DOHH2 (cell line): ENCODE measurements around the gene RAB4B.
A peak's percentile ranks its signal among the peaks of the same experiment; 100 is the strongest.
"Not testable (repeated sequence)": the region's sequence is repeated elsewhere in the genome, so short reads cannot be mapped to it uniquely, and the experiment has no call there.

Experiments used
- H3F3A ChIP-seq: fragments of 200-600 bp; sonication (generic), shearing (Covaris generic); 2 replicates; pipeline ENCODE4 v1.6.0; 2016; ENCODE audit warnings: antibody characterized with exemption, mild to moderate bottlenecking; ENCODE audit not compliant: control insufficient read depth, insufficient read depth
- H3K27ac ChIP-seq: fragments of 200-600 bp; sonication (generic); 2 replicates; pipeline ENCODE4 v1.5.1; 2014; ENCODE audit warnings: low read depth, mild to moderate bottlenecking, low read length, moderate library complexity
- H3K27me3 ChIP-seq: fragments of 200-600 bp; sonication (generic); 2 replicates; pipeline ENCODE4 v1.6.1; 2014; ENCODE audit warnings: mild to moderate bottlenecking, low read length, mixed read lengths; ENCODE audit not compliant: control insufficient read depth
- H3K36me3 ChIP-seq: fragments of 200-600 bp; sonication (generic); 2 replicates; pipeline ENCODE4 v1.6.1; 2014; ENCODE audit warnings: mild to moderate bottlenecking, low read length, moderate library complexity, mixed read lengths; ENCODE audit not compliant: control insufficient read depth
- H3K4me1 ChIP-seq: fragments of 200-600 bp; sonication (generic); 2 replicates; pipeline ENCODE4 v1.6.1; 2014; ENCODE audit warnings: mild to moderate bottlenecking, low read length, mixed read lengths; ENCODE audit not compliant: control insufficient read depth
- H3K4me2 ChIP-seq: fragments of 200-600 bp; sonication (generic); 2 replicates; pipeline ENCODE4 v1.6.0; 2014; ENCODE audit warnings: mild to moderate bottlenecking, low read length, moderate library complexity
- H3K4me3 ChIP-seq: fragments of 200-600 bp; sonication (generic); 2 replicates; pipeline ENCODE4 v1.5.1; 2014; ENCODE audit warnings: mild to moderate bottlenecking, low read length, mixed read lengths
- H3K79me2 ChIP-seq: fragments of 200-600 bp; sonication (generic); 2 replicates; pipeline ENCODE4 v1.6.1; 2014; ENCODE audit warnings: mild to moderate bottlenecking, low read length, mixed read lengths; ENCODE audit not compliant: control insufficient read depth
- H3K9me2 ChIP-seq: fragments of 200-600 bp; sonication (generic); replicated peaks from 2 replicates; pipeline ENCODE4 v1.6.1; 2014; ENCODE audit warnings: mild to moderate bottlenecking, low read length, mixed read lengths; ENCODE audit not compliant: control insufficient read depth
- H3K9me3 ChIP-seq: fragments of 200-600 bp; sonication (generic); 2 replicates; pipeline ENCODE4 v1.6.1; 2014; ENCODE audit warnings: antibody characterized with exemption, low read length, mixed read lengths; ENCODE audit not compliant: control insufficient read depth, insufficient read depth
- H4K20me1 ChIP-seq: fragments of 200-600 bp; sonication (generic); 2 replicates; pipeline ENCODE4 v1.6.0; 2014; ENCODE audit warnings: low read depth, mild to moderate bottlenecking, antibody characterized with exemption, low read length, moderate library complexity; ENCODE audit not compliant: control insufficient read depth, insufficient read depth
- EZH2phosphoT487 ChIP-seq: fragments of 200-600 bp; sonication (generic); IDR thresholded peaks from 2 replicates; pipeline ENCODE4 v1.6.1; 2017; ENCODE audit warnings: borderline replicate concordance, mild to moderate bottlenecking, antibody characterized with exemption, low read length, moderate library complexity, mixed read lengths
- TF ChIP-seq, protein P1 (sequence below): fragments of 200-600 bp; sonication (generic); IDR thresholded peaks from one replicate; pipeline ENCODE4 v1.5.1; 2014; ENCODE audit warnings: antibody characterized with exemption, mild to moderate bottlenecking, low read depth, low read length; ENCODE audit not compliant: poor library complexity, severe bottlenecking

RAB4B gene

DNA sequence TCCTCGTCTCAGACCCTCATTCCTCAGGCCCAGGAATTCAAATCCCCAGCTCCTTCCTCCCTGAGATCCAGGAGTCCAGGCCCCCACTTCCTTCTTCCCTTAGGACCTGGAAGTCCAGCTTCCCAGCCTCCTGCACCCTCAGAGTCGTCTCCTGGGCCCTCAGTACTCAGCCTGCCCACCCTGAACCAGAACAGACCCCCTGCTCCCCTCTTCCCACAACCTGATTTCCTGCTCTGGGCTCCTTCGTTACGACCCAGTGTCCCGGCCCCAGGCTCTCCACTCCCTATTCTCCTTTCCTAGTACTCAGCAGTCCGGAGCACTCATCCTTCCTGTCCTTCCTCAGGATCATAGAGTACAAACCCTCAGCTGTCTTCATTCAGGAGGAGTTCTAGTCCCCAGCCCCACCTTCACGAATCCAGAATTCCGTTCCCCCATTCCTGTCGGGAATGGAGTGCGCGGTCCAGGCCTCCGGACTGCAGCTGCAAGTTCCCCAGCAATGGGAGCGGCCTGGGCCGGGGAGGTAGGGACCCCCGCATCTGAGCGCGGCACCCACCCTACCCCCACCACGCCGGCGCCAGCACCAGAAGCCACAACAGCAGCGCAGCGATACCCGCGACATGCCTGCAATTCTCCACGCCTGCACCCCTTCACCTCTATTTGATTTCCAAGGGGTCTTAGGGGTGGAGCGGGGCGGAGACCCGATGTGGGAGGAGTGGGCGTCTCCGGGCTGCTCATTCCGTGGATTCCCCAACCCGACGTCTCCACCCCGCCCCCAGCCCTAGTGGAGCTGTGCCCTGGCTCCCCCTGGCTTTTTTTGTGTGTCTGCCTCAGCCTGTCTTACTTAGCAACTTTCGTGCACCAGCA, 33.7 kb downstream of the RAB4B start:
- H3K4me3 ChIP-seq, result peak overlapping the region; percentile 68
- H3K27me3 ChIP-seq, result peaks cover 21% of the 10 kb centered on the region
- no peaks in the 10 kb centered on the region; the same call in 1 of the 2 replicates for H3F3A ChIP-seq
- TF ChIP-seq, protein P1, sequence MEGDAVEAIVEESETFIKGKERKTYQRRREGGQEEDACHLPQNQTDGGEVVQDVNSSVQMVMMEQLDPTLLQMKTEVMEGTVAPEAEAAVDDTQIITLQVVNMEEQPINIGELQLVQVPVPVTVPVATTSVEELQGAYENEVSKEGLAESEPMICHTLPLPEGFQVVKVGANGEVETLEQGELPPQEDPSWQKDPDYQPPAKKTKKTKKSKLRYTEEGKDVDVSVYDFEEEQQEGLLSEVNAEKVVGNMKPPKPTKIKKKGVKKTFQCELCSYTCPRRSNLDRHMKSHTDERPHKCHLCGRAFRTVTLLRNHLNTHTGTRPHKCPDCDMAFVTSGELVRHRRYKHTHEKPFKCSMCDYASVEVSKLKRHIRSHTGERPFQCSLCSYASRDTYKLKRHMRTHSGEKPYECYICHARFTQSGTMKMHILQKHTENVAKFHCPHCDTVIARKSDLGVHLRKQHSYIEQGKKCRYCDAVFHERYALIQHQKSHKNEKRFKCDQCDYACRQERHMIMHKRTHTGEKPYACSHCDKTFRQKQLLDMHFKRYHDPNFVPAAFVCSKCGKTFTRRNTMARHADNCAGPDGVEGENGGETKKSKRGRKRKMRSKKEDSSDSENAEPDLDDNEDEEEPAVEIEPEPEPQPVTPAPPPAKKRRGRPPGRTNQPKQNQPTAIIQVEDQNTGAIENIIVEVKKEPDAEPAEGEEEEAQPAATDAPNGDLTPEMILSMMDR, result no peak
- no peak for TF ChIP-seq EZH2phosphoT487
- peaks cover 32% of the 10 kb centered on the region for H3K36me3 ChIP-seq
- peaks cover 15% of the 10 kb centered on the region for H3K79me2 ChIP-seq
- no peaks in the 10 kb centered on the region for H3K9me3 ChIP-seq
- H3K27ac ChIP-seq, result no peak overlapping the region
- H3K4me1 ChIP-seq, result peaks cover 21% of the 10 kb centered on the region
- H3K9me2 ChIP-seq, result no peaks in the 10 kb centered on the region
- H4K20me1 ChIP-seq, result peaks cover 10% of the 10 kb centered on the region; the same call in 1 of the 2 replicates
- H3K4me2 ChIP-seq, result peak overlapping the region; percentile 72

GRCh38 chr19:40812571-40812970, 34.5 kb downstream of the RAB4B start:
- H3K4me1 ChIP-seq, result peaks cover 17% of the 10 kb centered on the region
- not testable (repeated sequence) for H3K4me3 ChIP-seq, H3K9me2 ChIP-seq

DNA sequence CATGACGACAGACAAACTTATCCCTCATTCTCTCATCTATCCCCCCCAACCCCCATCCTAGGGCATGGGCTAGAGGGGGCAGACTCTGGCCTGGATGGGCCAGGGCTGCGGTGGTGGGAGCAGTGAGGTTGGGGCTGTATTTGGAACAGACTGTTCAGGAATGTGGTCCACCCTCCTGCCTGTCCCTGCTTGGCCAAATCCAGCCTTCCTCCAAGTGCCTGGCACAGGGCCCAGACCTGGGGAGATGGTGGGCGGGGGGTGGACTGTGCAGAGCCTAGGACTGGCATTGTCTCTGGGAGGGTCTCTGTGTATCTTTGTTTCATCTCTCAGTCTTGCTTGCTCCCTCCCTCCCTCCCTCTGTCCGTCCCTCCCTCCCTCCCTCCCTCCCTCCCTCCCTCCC, 35.1 kb downstream of the RAB4B start:
- TF ChIP-seq EZH2phosphoT487, result no peak
- TF ChIP-seq, protein P1, result no peak
- H3K4me1 ChIP-seq, result peaks cover 16% of the 10 kb centered on the region
- no peaks in the 10 kb centered on the region for H3K79me2 ChIP-seq
- H3K4me2 ChIP-seq, result no peak overlapping the region
- no peaks in the 10 kb centered on the region for H4K20me1 ChIP-seq
- H3K36me3 ChIP-seq, result peaks cover 19% of the 10 kb centered on the region
- no peak overlapping the region for H3K4me3 ChIP-seq
- H3K9me3 ChIP-seq, result no peaks in the 10 kb centered on the region
- H3K27ac ChIP-seq, result no peak overlapping the region
- peaks cover 21% of the 10 kb centered on the region for H3K27me3 ChIP-seq
- H3K9me2 ChIP-seq, result no peaks in the 10 kb centered on the region
- no peaks in the 10 kb centered on the region; the same call in 1 of the 2 replicates for H3F3A ChIP-seq

More at GRCh38 chr19:40812571-40812970, 34.5 kb downstream of the RAB4B start:
- not testable (repeated sequence) for H3K27ac ChIP-seq, H4K20me1 ChIP-seq, H3K4me2 ChIP-seq, H3F3A ChIP-seq, H3K79me2 ChIP-seq, H3K9me3 ChIP-seq
- Histone ChIP-seq H3K36me3 (peaks cover 25% of the 10 kb centered on the region), H3K27me3 (peaks cover 21% of the 10 kb centered on the region)

- Histone ChIP-seq H3K36me3 (no peaks in the 10 kb centered on the region), H3F3A (no peaks in the 10 kb centered on the region), H3K9me3 (no peaks in the 10 kb centered on the region), H3K27me3 (peaks cover 21% of the 10 kb centered on the region), H3K4me2 (no peak overlapping the region), H3K79me2 (no peaks in the 10 kb centered on the region), H3K4me3 (no peak overlapping the region), H4K20me1 (no peaks in the 10 kb centered on the region), H3K9me2 (no peaks in the 10 kb centered on the region), H3K4me1 (peaks cover 32% of the 10 kb centered on the region), H3K27ac (no peak overlapping the region)
- no peak for TF ChIP-seq EZH2phosphoT487
- TF ChIP-seq, protein P1, result no peak
Observed at GRCh38 chr19:40815223-40815622, 37.2 kb downstream of the RAB4B start.
